T-helper 1 cell treated with Interleukin-12 subunit alpha and Interleukin-12 subunit beta and Interleukin-4 antibody, amounts not matched to agents 30 μg/mL and 1 μg/mL, for 36 hours (primary cell): ENCODE data around the gene SP9.
"Not testable (repeated sequence)": the region's sequence is repeated elsewhere in the genome, so short reads cannot be mapped to it uniquely, and the experiment has no call there.

ENCODE experiments used
- H3K27ac Mint-ChIP-seq: one replicate; pipeline ENCODE4 v1.8.0; 2021; ENCODE audit warnings: mild to moderate bottlenecking, mixed read lengths
- H3K27me3 Mint-ChIP-seq: one replicate; pipeline ENCODE4 v1.8.0; 2021; ENCODE audit warnings: low read depth, mixed read lengths
- H3K36me3 Mint-ChIP-seq: one replicate; pipeline ENCODE4 v1.8.0; 2021; ENCODE audit warnings: low read depth, mixed read lengths
- H3K4me1 Mint-ChIP-seq: one replicate; pipeline ENCODE4 v1.8.0; 2021; ENCODE audit warnings: low read depth, mixed read lengths
- H3K4me3 Mint-ChIP-seq: one replicate; pipeline ENCODE4 v1.8.0; 2021; ENCODE audit warnings: mild to moderate bottlenecking, moderate library complexity, mixed read lengths
- H3K9me3 Mint-ChIP-seq: one replicate; pipeline ENCODE4 v1.8.0; 2021; ENCODE audit warnings: mixed read lengths

Gene SP9

DNA sequence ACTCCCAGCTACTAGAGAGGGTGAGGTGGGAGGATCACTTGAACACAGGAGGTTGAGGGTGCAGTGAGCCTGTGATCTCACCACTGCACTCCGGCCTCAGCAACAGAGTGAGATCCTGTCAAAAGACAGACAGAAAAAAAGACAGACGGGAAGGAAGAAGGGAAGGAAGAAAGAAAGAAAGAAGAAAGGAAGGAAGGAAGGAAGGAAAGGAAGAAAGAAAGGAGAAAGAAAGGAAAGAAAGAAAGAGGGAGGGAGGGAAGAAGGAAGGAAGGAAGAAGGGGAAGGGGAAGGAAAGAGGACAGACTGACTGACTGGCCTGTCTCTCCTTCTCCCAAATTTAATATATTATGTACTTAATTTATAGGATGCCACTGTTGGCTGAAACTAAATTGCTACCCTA lies 21.6 kb downstream of the SP9 start:
- no peak overlapping the region for H3K4me3 Mint-ChIP-seq
- peaks cover 3% of the 10 kb centered on the region for H3K9me3 Mint-ChIP-seq
- no peaks in the 10 kb centered on the region for H3K4me1 Mint-ChIP-seq
- H3K27me3 Mint-ChIP-seq = no peaks in the 10 kb centered on the region
- H3K27ac Mint-ChIP-seq = no peak overlapping the region
- peaks cover 10% of the 10 kb centered on the region for H3K36me3 Mint-ChIP-seq

DNA sequence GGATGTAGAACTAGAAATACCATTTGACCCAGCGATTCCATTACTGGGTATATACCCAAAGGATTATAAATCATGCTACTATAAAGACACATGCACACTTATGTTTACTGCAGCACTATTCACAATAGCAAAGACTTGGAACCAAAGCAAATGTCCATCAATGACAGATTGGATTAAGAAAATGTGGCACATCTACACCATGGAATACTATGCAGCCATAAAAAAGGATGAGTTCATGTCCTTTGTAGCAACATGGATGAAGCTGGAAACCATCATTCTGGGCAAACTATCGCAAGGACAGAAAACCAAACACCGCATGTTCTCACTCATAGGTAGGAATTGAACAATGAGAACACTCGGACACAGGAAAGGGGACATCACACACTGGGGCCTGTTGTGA lies 24.9 kb downstream of the SP9 start:
- H3K4me3 Mint-ChIP-seq, H3K27ac Mint-ChIP-seq, H3K27me3 Mint-ChIP-seq, H3K4me1 Mint-ChIP-seq: not testable (repeated sequence)
- peaks cover 28% of the 10 kb centered on the region for H3K36me3 Mint-ChIP-seq
- peaks cover 17% of the 10 kb centered on the region for H3K9me3 Mint-ChIP-seq

DNA sequence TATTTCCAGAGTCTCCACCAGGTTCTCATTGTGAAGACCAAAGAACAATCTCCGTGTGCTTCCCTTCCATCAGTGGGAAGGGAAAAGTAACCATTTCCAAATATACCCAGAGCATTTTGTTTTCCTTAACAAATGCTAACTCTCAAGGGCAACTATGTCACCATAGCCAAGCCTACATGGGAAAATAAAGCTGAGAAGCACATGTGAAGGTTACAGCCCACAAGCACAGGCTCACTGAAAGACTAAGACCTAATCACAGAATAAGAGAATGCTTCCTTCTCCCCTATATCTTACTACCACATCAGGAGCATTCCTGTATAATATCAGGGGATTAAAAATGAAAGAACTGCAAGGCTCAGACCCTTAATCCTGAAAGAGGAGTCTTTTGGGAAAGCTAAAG lies 28.2 kb downstream of the SP9 start:
- H3K27me3 Mint-ChIP-seq = no peaks in the 10 kb centered on the region
- no peaks in the 10 kb centered on the region for H3K4me1 Mint-ChIP-seq
- H3K36me3 Mint-ChIP-seq = peaks cover 53% of the 10 kb centered on the region
- H3K27ac Mint-ChIP-seq = no peak overlapping the region
- no peak overlapping the region for H3K4me3 Mint-ChIP-seq
- peaks cover 35% of the 10 kb centered on the region for H3K9me3 Mint-ChIP-seq

DNA sequence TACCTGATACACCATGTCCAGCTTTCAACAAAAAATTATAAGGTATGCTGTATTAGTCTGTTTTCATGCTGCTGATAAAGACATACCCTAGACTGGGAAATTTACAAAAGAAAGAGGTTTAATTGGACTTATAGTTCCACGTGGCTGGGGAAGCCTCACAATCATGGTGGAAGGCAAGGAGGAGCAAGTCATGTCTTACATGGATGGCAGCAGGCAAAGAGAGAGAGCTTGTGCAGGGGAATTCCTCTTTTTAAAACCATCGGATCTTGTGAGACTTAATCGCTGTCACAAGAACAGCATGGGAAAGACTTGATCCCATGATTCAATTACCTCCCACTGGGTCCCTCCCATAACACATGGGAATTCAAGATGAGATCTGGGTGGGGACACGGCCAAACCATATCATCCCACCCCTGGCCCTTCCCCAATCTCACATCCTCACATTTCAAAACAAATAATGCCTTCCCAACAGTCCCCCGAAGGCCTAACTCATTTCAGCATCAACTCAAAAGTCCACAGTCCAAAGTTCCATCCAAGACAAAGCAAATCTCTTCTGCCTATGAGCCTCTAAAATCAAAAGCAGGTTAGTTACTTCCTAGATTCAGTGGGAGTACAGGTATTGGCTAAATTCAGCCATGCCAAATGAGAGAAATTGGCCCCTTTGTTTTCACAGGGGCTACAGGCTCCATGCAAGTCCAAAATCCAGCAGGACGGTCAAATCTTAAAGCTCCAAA lies 28.9 kb downstream of the SP9 start:
- Mint-ChIP-seq H3K36me3 (peaks cover 55% of the 10 kb centered on the region), H3K9me3 (peaks cover 35% of the 10 kb centered on the region)

DNA sequence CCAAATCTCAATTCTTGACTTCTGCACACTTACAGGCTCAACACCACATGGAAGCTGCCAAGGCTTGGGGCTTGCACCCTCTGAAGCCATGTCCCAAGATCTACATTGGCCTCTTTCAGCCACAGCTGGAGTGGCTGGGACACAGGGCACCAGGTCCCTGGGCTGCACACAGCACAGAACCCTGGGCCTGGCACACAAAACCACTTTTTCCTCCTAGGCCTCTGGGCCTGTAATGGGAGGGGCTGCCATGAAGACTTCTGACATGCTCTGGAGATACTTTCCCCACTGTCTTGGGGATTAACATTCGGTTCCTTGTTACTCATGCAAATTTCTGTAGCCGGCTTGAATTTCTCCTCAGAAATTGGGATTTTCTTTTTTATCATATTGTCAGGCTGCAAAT lies 29.9 kb downstream of the SP9 start:
- Mint-ChIP-seq H3K9me3 (peaks cover 35% of the 10 kb centered on the region), H3K27ac (no peak overlapping the region), H3K27me3 (no peaks in the 10 kb centered on the region), H3K4me1 (no peaks in the 10 kb centered on the region), H3K36me3 (peaks cover 51% of the 10 kb centered on the region), H3K4me3 (no peak overlapping the region)

More for the DNA sequence above, 28.9 kb downstream of the SP9 start:
- not testable (repeated sequence) for H3K27ac Mint-ChIP-seq, H3K27me3 Mint-ChIP-seq, H3K4me1 Mint-ChIP-seq, H3K4me3 Mint-ChIP-seq

DNA sequence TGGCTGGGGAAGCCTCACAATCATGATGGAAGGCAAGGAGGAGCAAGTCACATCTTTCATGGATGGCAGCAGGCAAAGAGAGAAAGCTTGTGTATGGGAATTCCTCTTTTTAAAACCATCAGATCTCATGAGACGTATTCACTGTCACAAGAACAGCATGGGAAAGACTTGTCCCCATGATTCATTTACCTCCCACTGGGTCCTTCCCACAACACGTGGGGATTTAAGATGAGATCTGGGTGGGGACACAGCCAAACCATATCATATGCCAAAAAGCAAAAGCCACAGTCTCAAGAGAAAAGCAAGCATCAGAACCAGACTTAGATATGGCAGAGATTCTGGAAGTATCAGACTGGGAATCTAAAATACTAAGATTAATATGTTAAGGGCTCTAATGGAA lies 30.8 kb downstream of the SP9 start:
- Mint-ChIP-seq H3K9me3 (peaks cover 33% of the 10 kb centered on the region), H3K27ac (no peak overlapping the region), H3K36me3 (peaks cover 49% of the 10 kb centered on the region), H3K4me1 (no peaks in the 10 kb centered on the region), H3K27me3 (no peaks in the 10 kb centered on the region), H3K4me3 (no peak overlapping the region)

DNA sequence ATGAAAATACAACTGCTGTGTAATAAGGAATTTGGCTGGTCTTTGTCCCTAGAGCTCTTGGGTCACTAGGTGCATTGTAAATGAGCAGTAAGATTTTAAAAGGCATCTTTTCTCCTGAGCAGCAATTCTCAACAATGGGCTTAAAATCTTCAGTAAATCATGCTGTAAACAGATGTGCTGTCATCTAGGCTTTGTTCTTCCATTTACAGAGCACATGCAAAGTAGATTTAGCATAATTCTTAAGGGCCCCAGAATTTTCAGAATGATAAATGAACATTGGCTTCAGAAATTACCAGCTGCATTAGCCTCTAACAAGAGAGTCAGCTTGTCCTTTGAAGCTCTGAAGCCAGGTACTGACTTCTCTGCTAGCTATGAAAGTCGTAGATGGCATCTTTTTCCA lies 33.9 kb downstream of the SP9 start:
- Mint-ChIP-seq H3K4me1 (no peaks in the 10 kb centered on the region), H3K9me3 (peaks cover 25% of the 10 kb centered on the region), H3K36me3 (peaks cover 41% of the 10 kb centered on the region), H3K27me3 (no peaks in the 10 kb centered on the region), H3K27ac (no peak overlapping the region), H3K4me3 (no peak overlapping the region)

DNA sequence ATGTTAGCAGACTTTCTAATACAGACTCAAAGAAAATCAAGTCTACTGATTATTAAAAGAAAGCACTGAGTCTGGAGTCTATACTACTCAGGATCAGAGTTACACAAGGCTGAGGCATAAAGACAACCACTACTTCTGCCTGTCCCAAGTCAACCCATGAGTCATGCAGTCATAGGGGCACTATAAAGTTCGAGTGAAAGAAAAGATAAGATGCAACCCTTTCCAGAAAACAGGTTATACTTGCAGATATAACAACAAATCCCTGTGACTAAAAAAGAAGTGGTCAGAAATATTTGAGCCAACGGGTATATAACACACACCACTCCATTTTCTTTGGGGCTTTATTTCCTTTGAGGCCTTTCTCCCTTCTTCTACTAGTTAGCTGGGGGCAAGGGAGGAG lies 42.2 kb downstream of the SP9 start:
- Mint-ChIP-seq H3K4me3 (no peak overlapping the region), H3K4me1 (no peaks in the 10 kb centered on the region), H3K36me3 (peaks cover 23% of the 10 kb centered on the region), H3K27me3 (no peaks in the 10 kb centered on the region), H3K27ac (no peak overlapping the region), H3K9me3 (no peaks in the 10 kb centered on the region)

DNA sequence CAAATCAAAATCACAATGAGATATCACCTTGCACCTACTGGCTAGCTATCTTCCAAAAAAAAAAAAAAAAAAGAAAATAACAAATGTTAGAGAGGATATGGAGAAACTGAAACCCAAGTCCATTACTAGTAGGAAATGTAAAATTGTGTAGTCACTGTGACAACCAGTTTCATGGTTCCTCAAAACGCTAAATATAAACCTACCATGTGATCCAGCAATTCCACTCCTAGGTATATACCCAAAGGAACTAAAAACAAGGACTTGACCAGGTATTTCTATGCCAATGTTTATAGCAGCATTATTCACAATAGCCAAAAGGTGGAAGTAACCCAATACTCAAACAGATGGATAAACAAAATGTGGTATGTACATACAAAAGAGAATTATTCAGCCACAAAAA lies 49.0 kb downstream of the SP9 start:
- Mint-ChIP-seq H3K4me3 (no peak overlapping the region), H3K27ac (no peak overlapping the region), H3K4me1 (peaks cover 5% of the 10 kb centered on the region), H3K27me3 (no peaks in the 10 kb centered on the region), H3K36me3 (peaks cover 16% of the 10 kb centered on the region), H3K9me3 (no peaks in the 10 kb centered on the region)

DNA sequence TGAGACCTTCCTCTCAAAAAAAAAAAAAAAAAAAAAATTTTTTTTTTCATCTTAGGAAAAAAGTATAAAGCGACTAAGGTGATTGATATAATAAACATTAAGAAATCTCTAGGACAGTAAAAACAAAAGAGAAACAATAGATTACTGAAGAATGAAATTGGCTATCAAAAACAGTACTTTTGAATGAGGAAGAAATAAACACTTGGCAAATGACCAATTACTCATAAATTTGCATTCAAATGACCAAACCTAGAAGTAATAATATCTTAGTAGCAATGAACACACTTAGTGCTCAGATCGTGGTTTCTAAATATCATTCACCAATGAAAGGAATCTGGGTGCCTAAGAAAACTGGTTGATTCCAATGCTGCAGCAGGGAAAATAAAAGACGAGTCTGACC lies 50.4 kb downstream of the SP9 start:
- Mint-ChIP-seq H3K27me3 (no peaks in the 10 kb centered on the region), H3K4me1 (peaks cover 8% of the 10 kb centered on the region), H3K4me3 (no peak overlapping the region), H3K9me3 (no peaks in the 10 kb centered on the region), H3K36me3 (peaks cover 17% of the 10 kb centered on the region), H3K27ac (no peak overlapping the region)
